Diencephalon (tissue), 1 donor: ENCODE results near the gene LGSN. TPM values are rescaled to one million over a fixed set of nuclear protein-coding genes. Genes with fewer than 3 reads are reported as not detected.

Source experiments
- small RNA-seq: library from RNA; depleted of rRNA; stranded (forward); fragments of <200 nt; gene quantifications from one replicate; pipeline ENCODE3, GENCODE V24; 2014
- total RNA-seq: library from RNA; depleted of rRNA; stranded (reverse); fragments of >200 nt; gene quantifications from one replicate; pipeline ENCODE4 v1.2.3, GENCODE V29; 2014

LGSN gene, protein sequence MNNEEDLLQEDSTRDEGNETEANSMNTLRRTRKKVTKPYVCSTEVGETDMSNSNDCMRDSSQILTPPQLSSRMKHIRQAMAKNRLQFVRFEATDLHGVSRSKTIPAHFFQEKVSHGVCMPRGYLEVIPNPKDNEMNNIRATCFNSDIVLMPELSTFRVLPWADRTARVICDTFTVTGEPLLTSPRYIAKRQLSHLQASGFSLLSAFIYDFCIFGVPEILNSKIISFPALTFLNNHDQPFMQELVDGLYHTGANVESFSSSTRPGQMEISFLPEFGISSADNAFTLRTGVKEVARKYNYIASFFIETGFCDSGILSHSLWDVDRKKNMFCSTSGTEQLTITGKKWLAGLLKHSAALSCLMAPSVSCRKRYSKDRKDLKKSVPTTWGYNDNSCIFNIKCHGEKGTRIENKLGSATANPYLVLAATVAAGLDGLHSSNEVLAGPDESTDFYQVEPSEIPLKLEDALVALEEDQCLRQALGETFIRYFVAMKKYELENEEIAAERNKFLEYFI
- total RNA-seq, result under 0.01 TPM

DNA sequence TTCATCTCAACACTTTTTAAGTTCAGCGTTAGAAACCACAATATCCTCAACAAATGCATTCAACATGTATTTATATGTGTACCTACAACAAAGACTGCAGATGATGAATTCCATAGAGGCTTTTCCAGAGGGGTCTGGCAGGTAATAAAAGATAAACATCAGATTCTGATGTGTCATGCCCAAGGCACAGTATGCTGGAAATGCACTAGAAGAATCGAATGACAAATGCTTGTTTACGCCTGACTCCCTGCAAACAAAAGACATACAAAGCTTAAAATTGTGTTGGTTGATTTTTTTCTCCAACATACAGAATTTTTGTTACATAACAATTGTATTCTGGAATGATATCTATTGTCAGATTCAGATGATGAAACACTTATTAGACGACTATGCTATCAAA, at the start of gene LGSN:
TSS of gene LGSN (minus strand) at position 45 of the 400 bp plus-strand sequence. CDS start at position 5, 40 bp downstream.

Small RNAs within 50 kb of the gene (small RNA-seq; reads per million reads assigned to genes)
- not detected for gene SPTLC1P3

Other genes with a start within 250 kb of the LGSN start
- 0.69 TPM for gene FKBP1C, start 108.5 kb downstream of the LGSN start, total RNA-seq